Measurements from ENCODE around the gene MIER3. TPM values are rescaled to one million over a fixed set of nuclear protein-coding genes. Genes with fewer than 3 reads are reported as not detected.

Gene MIER3
- total RNA-seq, 3 donors from 2014 or later, result 95.6 to 171 (median 100) TPM

- no peak for ATAC-seq
Measured at GRCh38 chr5:56959326-56959725, 7.4 kb upstream of the MIER3 start.

GRCh38 chr5:56958595-56958994 is 6.7 kb upstream of the MIER3 start:
- peaks cover 10% of the 10 kb centered on the region for H3K4me1 ChIP-seq (ENCODE audit: low read depth)
- TF ChIP-seq CTCF (IDR thresholded peaks at IDR 0.05), result no peak
- H3K4me3 ChIP-seq, result no peak overlapping the region
- ATAC-seq (peak; percentile 61), DNase-seq (no peak)
- H3K36me3 ChIP-seq (ENCODE audit: low read depth), result no peaks in the 10 kb centered on the region
- H3K9me3 ChIP-seq, result no peaks in the 10 kb centered on the region
- intact Hi-C loops (cut with DNase I, micrococcal nuclease), result no loop called here

More at GRCh38 chr5:56959326-56959725, 7.4 kb upstream of the MIER3 start:
- H3K9me3 ChIP-seq, result no peaks in the 10 kb centered on the region
- no peaks in the 10 kb centered on the region for H3K36me3 ChIP-seq (ENCODE audit: low read depth)
- no peak overlapping the region for H3K4me3 ChIP-seq
- intact Hi-C loops (cut with DNase I, micrococcal nuclease), result no loop called here
- peaks cover 15% of the 10 kb centered on the region for H3K4me1 ChIP-seq (ENCODE audit: low read depth)
- no peak for DNase-seq
- TF ChIP-seq CTCF (IDR thresholded peaks at IDR 0.05), result no peak

GRCh38 chr5:56954262-56954661 is 2.3 kb upstream of the MIER3 start:
- intact Hi-C loops (cut with DNase I, micrococcal nuclease), result no loop called here
- DNase-seq (no peak), ATAC-seq (no peak)
- Histone ChIP-seq H3K4me1 (ENCODE audit: low read depth) (peaks cover 16% of the 10 kb centered on the region), H3K4me3 (no peak overlapping the region), H3K9me3 (no peaks in the 10 kb centered on the region), H3K36me3 (ENCODE audit: low read depth) (no peaks in the 10 kb centered on the region)
- TF ChIP-seq CTCF (IDR thresholded peaks at IDR 0.05), result no peak

- DNase-seq (peak; percentile 43 to 69 (median 67)), ATAC-seq (peak; percentile 61)
- peaks cover 12% of the 10 kb centered on the region for H3K4me1 ChIP-seq (ENCODE audit: low read depth)
- no peaks in the 10 kb centered on the region for H3K9me3 ChIP-seq
- H3K36me3 ChIP-seq (ENCODE audit: low read depth), result no peaks in the 10 kb centered on the region
- intact Hi-C loops (cut with DNase I, micrococcal nuclease), result no loop called here
- TF ChIP-seq CTCF (IDR thresholded peaks at IDR 0.05), result no peak
- peak overlapping the region; percentile 89 for H3K4me3 ChIP-seq
Measured at GRCh38 chr5:56951126-56951945, 587 bp downstream of the MIER3 start.

- no peaks in the 10 kb centered on the region for H3K36me3 ChIP-seq (ENCODE audit: low read depth)
- DNase-seq (peak; percentile 72 to 78 (median 77)), ATAC-seq (peak; percentile 70)
- TF ChIP-seq CTCF (IDR thresholded peaks at IDR 0.05), result no peak
- H3K4me1 ChIP-seq (ENCODE audit: low read depth), result peaks cover 12% of the 10 kb centered on the region
- no peaks in the 10 kb centered on the region for H3K9me3 ChIP-seq
- intact Hi-C loops (cut with DNase I, micrococcal nuclease), result no loop called here
- H3K4me3 ChIP-seq, result peak overlapping the region; percentile 89
Measured at GRCh38 chr5:56950626-56951125, 1.2 kb downstream of the MIER3 start.

Measured in mucosa of descending colon (tissue), 3 donors.